Upper lobe of left lung (tissue), 4 donors: ENCODE results near the gene TSPO.

Experiments used
- EP300 ChIP-seq, 4 donors: sonication (generic); formaldehyde crosslinking; IDR thresholded peaks; one replicate each; pipeline ENCODE4 v1.5.1; 2017; ENCODE audit warnings: antibody characterized with exemption in 4 of 4, control low read depth in 2 of 4
- POLR2A ChIP-seq, 4 donors: fragments of 450-650 bp; IDR thresholded peaks; one replicate each; pipeline ENCODE4 v1.5.1; 2016 to 2017; ENCODE audit warnings: antibody characterized with exemption in 4 of 4, mild to moderate bottlenecking in 2 of 4
- POLR2AphosphoS5 ChIP-seq, 2 donors: sonication (generic); formaldehyde crosslinking; IDR thresholded peaks; one replicate each; pipeline ENCODE4 v1.5.1; 2017; ENCODE audit warnings: antibody characterized with exemption in 2 of 2
- TF ChIP-seq, protein P1 (sequence below), 6 experiments: fragments of 450-650 bp in 4 of 6; fragments of 200-600 bp in 2 of 6; sonication (generic) in 2 of 6; IDR thresholded peaks; one replicate each; pipeline ENCODE4 v1.5.1; 2016 to 2019; ENCODE audit warnings: antibody characterized with exemption in 6 of 6

GRCh38 chr22:43171607-43172006 lies 20.2 kb downstream of the TSPO start:
- no peak for TF ChIP-seq POLR2AphosphoS5 (IDR thresholded peaks at IDR 0.05)
- TF ChIP-seq, protein P1, sequence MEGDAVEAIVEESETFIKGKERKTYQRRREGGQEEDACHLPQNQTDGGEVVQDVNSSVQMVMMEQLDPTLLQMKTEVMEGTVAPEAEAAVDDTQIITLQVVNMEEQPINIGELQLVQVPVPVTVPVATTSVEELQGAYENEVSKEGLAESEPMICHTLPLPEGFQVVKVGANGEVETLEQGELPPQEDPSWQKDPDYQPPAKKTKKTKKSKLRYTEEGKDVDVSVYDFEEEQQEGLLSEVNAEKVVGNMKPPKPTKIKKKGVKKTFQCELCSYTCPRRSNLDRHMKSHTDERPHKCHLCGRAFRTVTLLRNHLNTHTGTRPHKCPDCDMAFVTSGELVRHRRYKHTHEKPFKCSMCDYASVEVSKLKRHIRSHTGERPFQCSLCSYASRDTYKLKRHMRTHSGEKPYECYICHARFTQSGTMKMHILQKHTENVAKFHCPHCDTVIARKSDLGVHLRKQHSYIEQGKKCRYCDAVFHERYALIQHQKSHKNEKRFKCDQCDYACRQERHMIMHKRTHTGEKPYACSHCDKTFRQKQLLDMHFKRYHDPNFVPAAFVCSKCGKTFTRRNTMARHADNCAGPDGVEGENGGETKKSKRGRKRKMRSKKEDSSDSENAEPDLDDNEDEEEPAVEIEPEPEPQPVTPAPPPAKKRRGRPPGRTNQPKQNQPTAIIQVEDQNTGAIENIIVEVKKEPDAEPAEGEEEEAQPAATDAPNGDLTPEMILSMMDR (IDR thresholded peaks at IDR 0.05) = no peak
- TF ChIP-seq POLR2A (IDR thresholded peaks at IDR 0.05) = no peak
- no peak for TF ChIP-seq EP300 (IDR thresholded peaks at IDR 0.05)
